ENCODE measurements around the gene SLC1A2. TPM values are rescaled to one million over a fixed set of nuclear protein-coding genes. Genes with fewer than 3 reads are reported as not detected.

SLC1A2 gene
- total RNA-seq, 1 donor from 2014 or later: 0.10 TPM

DNA sequence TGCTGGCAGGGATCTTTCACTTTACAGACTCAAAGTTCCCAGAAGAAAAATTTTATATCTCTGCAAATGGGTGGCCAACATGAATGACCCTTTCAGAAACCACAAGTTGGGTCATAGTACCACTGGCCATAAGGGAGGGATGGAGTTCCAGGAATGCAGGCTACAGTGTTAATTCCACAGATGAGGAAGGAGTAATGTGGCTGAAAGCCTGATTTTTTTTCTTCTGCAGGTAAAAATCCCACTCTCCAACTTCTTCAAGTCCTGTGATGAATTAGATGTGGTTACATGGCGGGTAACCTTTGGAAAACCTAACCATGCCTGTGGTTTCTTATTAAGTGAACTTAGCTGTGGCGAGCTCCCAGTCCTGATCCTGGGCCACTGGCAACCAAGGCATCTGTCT lies 103.2 kb downstream of the SLC1A2 start:
- H3K4me1 Mint-ChIP-seq (ENCODE audit: low read depth): peaks cover 20% of the 10 kb centered on the region
- H3K36me3 Mint-ChIP-seq (ENCODE audit: low read depth): no peaks in the 10 kb centered on the region
- DNase-seq (ENCODE audit: low spot score): no peak
- TF ChIP-seq, protein P1, sequence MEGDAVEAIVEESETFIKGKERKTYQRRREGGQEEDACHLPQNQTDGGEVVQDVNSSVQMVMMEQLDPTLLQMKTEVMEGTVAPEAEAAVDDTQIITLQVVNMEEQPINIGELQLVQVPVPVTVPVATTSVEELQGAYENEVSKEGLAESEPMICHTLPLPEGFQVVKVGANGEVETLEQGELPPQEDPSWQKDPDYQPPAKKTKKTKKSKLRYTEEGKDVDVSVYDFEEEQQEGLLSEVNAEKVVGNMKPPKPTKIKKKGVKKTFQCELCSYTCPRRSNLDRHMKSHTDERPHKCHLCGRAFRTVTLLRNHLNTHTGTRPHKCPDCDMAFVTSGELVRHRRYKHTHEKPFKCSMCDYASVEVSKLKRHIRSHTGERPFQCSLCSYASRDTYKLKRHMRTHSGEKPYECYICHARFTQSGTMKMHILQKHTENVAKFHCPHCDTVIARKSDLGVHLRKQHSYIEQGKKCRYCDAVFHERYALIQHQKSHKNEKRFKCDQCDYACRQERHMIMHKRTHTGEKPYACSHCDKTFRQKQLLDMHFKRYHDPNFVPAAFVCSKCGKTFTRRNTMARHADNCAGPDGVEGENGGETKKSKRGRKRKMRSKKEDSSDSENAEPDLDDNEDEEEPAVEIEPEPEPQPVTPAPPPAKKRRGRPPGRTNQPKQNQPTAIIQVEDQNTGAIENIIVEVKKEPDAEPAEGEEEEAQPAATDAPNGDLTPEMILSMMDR (IDR thresholded peaks at IDR 0.05): no peak
- H3K27me3 Mint-ChIP-seq (ENCODE audit: low read depth): no peaks in the 10 kb centered on the region
- no peak overlapping the region for H3K27ac Mint-ChIP-seq (ENCODE audit: unreplicated experiment)
- H3K4me3 Mint-ChIP-seq (ENCODE audit: unreplicated experiment): no peak overlapping the region
- no peaks in the 10 kb centered on the region for H3K9me3 Mint-ChIP-seq (ENCODE audit: low read depth)

DNA sequence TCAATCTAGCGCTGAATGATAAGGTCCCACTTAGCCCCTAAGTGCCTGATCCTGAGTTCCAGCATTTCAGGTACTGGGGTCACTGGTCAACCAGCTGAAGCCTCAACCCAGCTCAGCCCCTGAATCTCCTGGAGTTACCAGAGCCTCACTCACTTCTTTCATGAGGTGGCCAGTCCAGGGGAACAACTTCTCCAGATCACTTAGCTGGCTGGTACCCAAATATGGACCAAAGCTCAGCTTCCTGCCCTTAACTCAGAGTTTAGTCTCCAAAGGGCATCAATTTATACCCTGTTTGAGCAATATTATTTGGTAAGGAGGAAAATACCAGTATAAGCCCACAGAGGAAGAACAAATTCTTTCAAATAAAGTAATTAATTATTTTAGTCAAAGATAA lies 105.6 kb downstream of the SLC1A2 start:
- H3K27me3 Mint-ChIP-seq (ENCODE audit: low read depth): no peaks in the 10 kb centered on the region
- H3K9me3 Mint-ChIP-seq (ENCODE audit: low read depth): no peaks in the 10 kb centered on the region
- TF ChIP-seq, protein P1 (IDR thresholded peaks at IDR 0.05): no peak
- no peak overlapping the region for H3K4me3 Mint-ChIP-seq (ENCODE audit: unreplicated experiment)
- no peak overlapping the region for H3K27ac Mint-ChIP-seq (ENCODE audit: unreplicated experiment)
- DNase-seq (ENCODE audit: low spot score): no peak
- H3K4me1 Mint-ChIP-seq (ENCODE audit: low read depth): peaks cover 11% of the 10 kb centered on the region
- peaks cover 2% of the 10 kb centered on the region for H3K36me3 Mint-ChIP-seq (ENCODE audit: low read depth)

DNA sequence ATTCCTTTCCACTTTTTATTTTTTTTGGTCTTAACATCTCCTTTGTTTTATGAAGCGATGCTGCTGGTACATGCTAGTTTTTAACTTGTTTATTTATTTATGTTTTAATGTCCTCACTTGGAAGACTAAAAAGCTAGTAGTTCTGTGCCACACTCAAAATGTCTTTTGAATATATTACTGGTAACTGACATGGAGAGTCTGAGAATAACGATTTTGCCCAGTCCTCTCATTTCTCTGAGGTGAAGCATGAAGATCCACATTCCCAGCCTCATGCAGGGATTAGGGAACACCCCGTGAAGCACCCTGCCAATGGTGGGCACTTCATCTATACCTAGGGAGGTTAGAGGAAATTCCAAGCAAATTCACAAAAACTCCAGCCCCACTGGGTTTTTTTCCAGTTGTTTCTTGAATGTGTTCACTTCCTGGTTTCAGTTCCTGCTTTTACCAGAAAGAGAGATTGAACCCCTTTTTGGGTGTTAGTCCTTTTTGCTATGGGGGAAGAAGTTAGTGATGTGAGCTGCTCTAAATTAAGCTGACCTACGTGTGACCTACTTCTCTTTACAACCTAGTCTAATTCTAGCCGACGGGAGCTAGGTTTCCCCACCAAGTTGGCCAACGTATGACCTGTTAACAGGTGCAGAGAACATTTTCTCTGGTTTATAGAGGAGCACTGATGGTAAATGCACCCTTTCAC lies 106.1 kb downstream of the SLC1A2 start:
- TF ChIP-seq, protein P1 (IDR thresholded peaks at IDR 0.05): no peak
- H3K27me3 Mint-ChIP-seq (ENCODE audit: low read depth): no peaks in the 10 kb centered on the region
- H3K27ac Mint-ChIP-seq (ENCODE audit: unreplicated experiment): no peak overlapping the region
- DNase-seq (ENCODE audit: low spot score): no peak
- H3K4me3 Mint-ChIP-seq (ENCODE audit: unreplicated experiment): no peak overlapping the region
- H3K4me1 Mint-ChIP-seq (ENCODE audit: low read depth): peaks cover 10% of the 10 kb centered on the region
- peaks cover 2% of the 10 kb centered on the region for H3K36me3 Mint-ChIP-seq (ENCODE audit: low read depth)
- no peaks in the 10 kb centered on the region for H3K9me3 Mint-ChIP-seq (ENCODE audit: low read depth)

DNA sequence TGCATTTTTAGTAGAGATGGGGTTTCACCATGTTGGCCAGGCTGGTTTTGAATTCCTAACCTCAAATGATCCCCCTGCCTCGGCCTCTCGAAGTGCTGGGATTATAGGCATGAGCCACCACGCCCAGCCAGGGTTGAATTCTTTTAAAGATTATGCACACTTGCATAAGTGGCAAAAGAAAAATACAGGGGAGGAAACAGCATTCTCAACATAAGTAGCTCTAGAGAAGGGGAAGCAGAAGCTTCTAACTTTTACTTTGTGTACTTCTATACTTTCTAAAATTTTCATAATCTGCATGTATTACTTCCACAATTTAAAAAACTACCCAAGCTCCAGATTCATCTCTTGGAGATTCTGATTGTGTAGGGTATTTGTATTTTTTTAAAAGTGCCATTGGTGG lies 108.0 kb downstream of the SLC1A2 start:
- DNase-seq (ENCODE audit: low spot score): no peak
- Mint-ChIP-seq H3K4me3 (ENCODE audit: unreplicated experiment) (no peak overlapping the region), H3K4me1 (ENCODE audit: low read depth) (peaks cover 10% of the 10 kb centered on the region), H3K27ac (ENCODE audit: unreplicated experiment) (no peak overlapping the region), H3K36me3 (ENCODE audit: low read depth) (peaks cover 2% of the 10 kb centered on the region), H3K9me3 (ENCODE audit: low read depth) (no peaks in the 10 kb centered on the region), H3K27me3 (ENCODE audit: low read depth) (no peaks in the 10 kb centered on the region)
- TF ChIP-seq, protein P1 (IDR thresholded peaks at IDR 0.05): no peak

DNA sequence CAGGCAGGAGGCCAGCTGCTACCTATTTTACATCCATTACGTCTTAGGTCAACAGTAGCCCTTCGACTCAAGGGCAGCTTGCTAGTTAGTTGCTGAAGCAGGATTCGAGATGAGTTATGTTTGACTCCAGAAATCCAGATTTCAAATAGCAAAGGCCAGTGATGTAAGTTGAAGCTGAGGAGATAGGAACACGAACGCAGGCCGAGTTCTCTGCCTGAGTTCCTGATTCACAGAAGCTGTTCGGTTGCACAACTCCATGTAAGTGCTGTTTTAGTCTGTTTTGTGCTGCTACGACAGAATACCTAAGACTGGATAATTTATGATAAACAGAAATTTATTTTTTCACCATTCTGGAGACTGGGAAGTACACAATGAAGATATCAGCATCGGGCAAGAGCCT lies 111.2 kb downstream of the SLC1A2 start:
- Mint-ChIP-seq H3K36me3 (ENCODE audit: low read depth) (peaks cover 5% of the 10 kb centered on the region), H3K4me1 (ENCODE audit: low read depth) (peaks cover 14% of the 10 kb centered on the region), H3K27me3 (ENCODE audit: low read depth) (no peaks in the 10 kb centered on the region), H3K9me3 (ENCODE audit: low read depth) (no peaks in the 10 kb centered on the region), H3K27ac (ENCODE audit: unreplicated experiment) (no peak overlapping the region), H3K4me3 (ENCODE audit: unreplicated experiment) (no peak overlapping the region)
- TF ChIP-seq, protein P1 (IDR thresholded peaks at IDR 0.05): no peak
- no peak for DNase-seq (ENCODE audit: low spot score)

Data from chondrocyte (in vitro differentiated cells).